ENCODE data around the gene AKR1D1. TPM values are rescaled to one million over a fixed set of nuclear protein-coding genes. Genes with fewer than 3 reads are reported as not detected.

Gene AKR1D1
- total RNA-seq, 4 donors from 2014 or later: not detected

DNA sequence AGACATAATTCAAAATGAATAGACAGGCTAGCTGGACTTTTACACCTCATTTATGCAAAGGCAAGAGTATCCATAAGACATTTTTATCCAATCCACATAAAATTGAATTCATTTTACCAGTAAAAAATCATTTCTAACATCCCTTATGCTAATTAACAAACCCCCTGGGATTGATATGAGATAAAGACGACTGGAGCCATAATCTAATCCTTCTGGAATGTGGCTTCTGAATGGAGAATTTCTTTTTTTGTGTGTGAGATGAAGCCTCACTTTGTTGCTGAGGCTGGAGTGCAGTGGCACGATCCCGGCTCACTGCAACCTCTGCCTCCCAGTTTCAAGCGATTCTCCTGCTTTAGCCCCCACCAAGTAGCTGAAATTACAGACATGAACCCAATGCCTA is 90.4 kb downstream of the AKR1D1 start:
- no peak for TF ChIP-seq POLR2A (IDR thresholded peaks at IDR 0.05)
- TF ChIP-seq POLR2AphosphoS5 (IDR thresholded peaks at IDR 0.05): no peak
- TF ChIP-seq EP300 (IDR thresholded peaks at IDR 0.05; ENCODE audit: low read depth): no peak
- TF ChIP-seq, protein P1, sequence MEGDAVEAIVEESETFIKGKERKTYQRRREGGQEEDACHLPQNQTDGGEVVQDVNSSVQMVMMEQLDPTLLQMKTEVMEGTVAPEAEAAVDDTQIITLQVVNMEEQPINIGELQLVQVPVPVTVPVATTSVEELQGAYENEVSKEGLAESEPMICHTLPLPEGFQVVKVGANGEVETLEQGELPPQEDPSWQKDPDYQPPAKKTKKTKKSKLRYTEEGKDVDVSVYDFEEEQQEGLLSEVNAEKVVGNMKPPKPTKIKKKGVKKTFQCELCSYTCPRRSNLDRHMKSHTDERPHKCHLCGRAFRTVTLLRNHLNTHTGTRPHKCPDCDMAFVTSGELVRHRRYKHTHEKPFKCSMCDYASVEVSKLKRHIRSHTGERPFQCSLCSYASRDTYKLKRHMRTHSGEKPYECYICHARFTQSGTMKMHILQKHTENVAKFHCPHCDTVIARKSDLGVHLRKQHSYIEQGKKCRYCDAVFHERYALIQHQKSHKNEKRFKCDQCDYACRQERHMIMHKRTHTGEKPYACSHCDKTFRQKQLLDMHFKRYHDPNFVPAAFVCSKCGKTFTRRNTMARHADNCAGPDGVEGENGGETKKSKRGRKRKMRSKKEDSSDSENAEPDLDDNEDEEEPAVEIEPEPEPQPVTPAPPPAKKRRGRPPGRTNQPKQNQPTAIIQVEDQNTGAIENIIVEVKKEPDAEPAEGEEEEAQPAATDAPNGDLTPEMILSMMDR (IDR thresholded peaks at IDR 0.05): no peak
- H3K4me1 ChIP-seq: no peaks in the 10 kb centered on the region
- in situ Hi-C loops (cut with MboI; ENCODE audit: low pct_ligation_motif_present in 1 of 4, low pct_unique_long_range_greater_than_20kb in 1 of 4, low sequenced_read_pairs in 3 of 4) (loop anchor here (10.0 kb wide), 1 partner anchor 568 kb away; no protein-coding TSS in a partner anchor), intact Hi-C loops (cut with DNase I; ENCODE audit: low total_unique reads) (no loop called here)
- H3K36me3 ChIP-seq: no peaks in the 10 kb centered on the region
- no peak overlapping the region for H3K27ac ChIP-seq
- 38 to 80% methylated on average over 1 to 4 of the region's 4 CpGs for WGBS, 2 donors (ENCODE audit: low coverage in 1 of 2)
- no peak overlapping the region for H3K4me3 ChIP-seq
- peaks cover 14 to 15% of the 10 kb centered on the region in 2 donors for H3K9me3 ChIP-seq
- DNase-seq: no peak
- H3K27me3 ChIP-seq: no peaks in the 10 kb centered on the region

DNA sequence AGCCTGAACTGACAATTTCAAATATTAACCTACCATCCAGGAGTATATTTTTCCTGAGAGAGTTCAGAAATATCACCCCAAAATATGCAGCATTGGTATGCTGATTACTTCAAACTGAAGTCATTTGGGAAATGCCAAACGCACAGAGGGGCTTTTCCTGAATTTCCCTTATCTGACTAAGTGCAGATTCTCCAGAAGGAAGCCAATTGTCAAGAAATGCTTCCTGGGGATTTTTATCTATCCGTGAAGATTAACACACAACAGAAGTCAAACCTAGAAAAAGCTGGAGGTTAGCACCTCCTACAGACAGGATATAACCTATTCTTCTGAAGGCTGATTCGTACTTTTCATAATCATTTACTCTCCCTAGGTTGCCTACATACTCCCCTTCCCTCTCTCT is 91.0 kb downstream of the AKR1D1 start:
- no peak overlapping the region for H3K27ac ChIP-seq
- peaks cover 14 to 15% of the 10 kb centered on the region in 2 donors for H3K9me3 ChIP-seq
- WGBS, 2 donors (ENCODE audit: low coverage in 1 of 2): 48 to 67% methylated on average over 2 to 3 of the region's 3 CpGs
- H3K4me3 ChIP-seq: no peak overlapping the region
- H3K4me1 ChIP-seq: no peaks in the 10 kb centered on the region
- intact Hi-C loops (cut with DNase I; ENCODE audit: low total_unique reads) (no loop called here), in situ Hi-C loops (cut with MboI; ENCODE audit: low pct_ligation_motif_present in 1 of 4, low pct_unique_long_range_greater_than_20kb in 1 of 4, low sequenced_read_pairs in 3 of 4) (loop anchor here (10.0 kb wide), 1 partner anchor 568 kb away; no protein-coding TSS in a partner anchor)
- no peaks in the 10 kb centered on the region for H3K36me3 ChIP-seq
- no peak for TF ChIP-seq EP300 (IDR thresholded peaks at IDR 0.05; ENCODE audit: low read depth)
- no peak for TF ChIP-seq POLR2AphosphoS5 (IDR thresholded peaks at IDR 0.05)
- no peak for TF ChIP-seq POLR2A (IDR thresholded peaks at IDR 0.05)
- TF ChIP-seq, protein P1 (IDR thresholded peaks at IDR 0.05): no peak
- no peaks in the 10 kb centered on the region for H3K27me3 ChIP-seq
- DNase-seq: no peak

DNA sequence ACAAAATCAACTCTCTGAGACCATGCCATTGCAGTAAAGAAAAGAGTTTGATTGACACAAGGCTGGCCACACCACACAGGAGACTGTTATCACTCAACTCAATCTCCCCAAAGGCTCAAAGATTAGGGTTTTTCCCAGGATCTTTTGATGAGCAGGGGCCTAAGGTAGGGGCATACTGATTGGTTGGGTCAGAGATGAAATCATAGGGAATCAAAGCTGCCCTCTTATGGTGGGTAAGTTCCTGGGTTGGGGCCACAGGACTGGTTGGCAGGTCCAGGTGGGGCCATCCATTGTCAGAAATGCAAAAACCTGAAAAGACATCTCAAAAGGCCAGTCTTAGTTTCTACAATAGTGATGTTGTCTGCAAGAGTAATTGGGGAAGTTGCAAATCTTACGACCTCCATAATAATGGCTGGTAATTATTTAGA is 91.6 kb downstream of the AKR1D1 start:
- 84 to 100% methylated on average over 1 of the region's 1 CpG for WGBS, 2 donors (ENCODE audit: low coverage in 1 of 2)
- H3K4me3 ChIP-seq: no peak overlapping the region
- H3K36me3 ChIP-seq: no peaks in the 10 kb centered on the region
- peaks cover 14 to 15% of the 10 kb centered on the region in 2 donors for H3K9me3 ChIP-seq
- no peak overlapping the region for H3K27ac ChIP-seq
- H3K27me3 ChIP-seq: no peaks in the 10 kb centered on the region
- TF ChIP-seq EP300 (IDR thresholded peaks at IDR 0.05; ENCODE audit: low read depth): no peak
- no peak for TF ChIP-seq POLR2A (IDR thresholded peaks at IDR 0.05)
- no peak for TF ChIP-seq POLR2AphosphoS5 (IDR thresholded peaks at IDR 0.05)
- TF ChIP-seq, protein P1 (IDR thresholded peaks at IDR 0.05): no peak
- no peaks in the 10 kb centered on the region for H3K4me1 ChIP-seq
- no peak for DNase-seq
- intact Hi-C loops (cut with DNase I; ENCODE audit: low total_unique reads) (no loop called here), in situ Hi-C loops (cut with MboI; ENCODE audit: low pct_ligation_motif_present in 1 of 4, low pct_unique_long_range_greater_than_20kb in 1 of 4, low sequenced_read_pairs in 3 of 4) (loop anchor here (10.0 kb wide), 1 partner anchor 567 kb away; no protein-coding TSS in a partner anchor)

Small RNA genes within 50 kb of the gene (small RNA-seq; reads per million reads assigned to genes)
- gene AC024082.2: 0 reads per million in 4 donors
- gene RN7SKP223: 0 reads per million in 4 donors

Other genes with a start within 250 kb of the AKR1D1 start
- gene DGKI, start 229.5 kb upstream of the AKR1D1 start, total RNA-seq: 1 to 10 TPM in 1 of 4 donors, under 1 TPM in 2, not detected in 1; 0.64 to 1.2 (median 1.00) TPM
- gene CREB3L2, start 74.4 kb upstream of the AKR1D1 start, total RNA-seq: 10 to 100 TPM; 16.4 to 37.0 (median 19.9) TPM